Mucosa of rectum (tissue), 2 donors: ENCODE measurements around the gene TXNIP.

Experiments used
- H3K27ac ChIP-seq, 2 donors: one replicate each; pipeline ENCODE4 v1.7.0; 2013; ENCODE audit warnings: inconsistent platforms in 2 of 2, low read depth in 2 of 2, low read length in 2 of 2
- H3K27me3 ChIP-seq, 2 donors: one replicate each; pipeline ENCODE4 v1.7.0; 2013; ENCODE audit warnings: low read length in 2 of 2; ENCODE audit not compliant: control insufficient read depth in 2 of 2, insufficient read depth in 2 of 2
- H3K36me3 ChIP-seq, 2 donors: one replicate each; pipeline ENCODE4 v1.7.0; 2013; ENCODE audit warnings: low read length in 2 of 2; ENCODE audit not compliant: control insufficient read depth in 2 of 2, insufficient read depth in 2 of 2
- H3K4me1 ChIP-seq, 2 donors: one replicate each; pipeline ENCODE4 v1.7.0; 2013; ENCODE audit warnings: low read length in 2 of 2, mild to moderate bottlenecking in 1 of 2; ENCODE audit not compliant: control insufficient read depth in 2 of 2, insufficient read depth in 2 of 2
- H3K4me3 ChIP-seq, 2 donors: one replicate each; pipeline ENCODE4 v1.7.0; 2013; ENCODE audit warnings: low read length in 2 of 2
- H3K9ac ChIP-seq, 2 donors: one replicate each; pipeline ENCODE4 v1.7.0; 2013; ENCODE audit warnings: low read length in 2 of 2, low read depth in 1 of 2, mild to moderate bottlenecking in 1 of 2
- H3K9me3 ChIP-seq, 2 donors: one replicate each; pipeline ENCODE4 v1.7.0; 2013; ENCODE audit warnings: low read length in 2 of 2; ENCODE audit not compliant: control insufficient read depth in 2 of 2
- donor health status: healthy.
- donor health status: Normal muscosa, but diverticular disease.

Gene TXNIP

DNA sequence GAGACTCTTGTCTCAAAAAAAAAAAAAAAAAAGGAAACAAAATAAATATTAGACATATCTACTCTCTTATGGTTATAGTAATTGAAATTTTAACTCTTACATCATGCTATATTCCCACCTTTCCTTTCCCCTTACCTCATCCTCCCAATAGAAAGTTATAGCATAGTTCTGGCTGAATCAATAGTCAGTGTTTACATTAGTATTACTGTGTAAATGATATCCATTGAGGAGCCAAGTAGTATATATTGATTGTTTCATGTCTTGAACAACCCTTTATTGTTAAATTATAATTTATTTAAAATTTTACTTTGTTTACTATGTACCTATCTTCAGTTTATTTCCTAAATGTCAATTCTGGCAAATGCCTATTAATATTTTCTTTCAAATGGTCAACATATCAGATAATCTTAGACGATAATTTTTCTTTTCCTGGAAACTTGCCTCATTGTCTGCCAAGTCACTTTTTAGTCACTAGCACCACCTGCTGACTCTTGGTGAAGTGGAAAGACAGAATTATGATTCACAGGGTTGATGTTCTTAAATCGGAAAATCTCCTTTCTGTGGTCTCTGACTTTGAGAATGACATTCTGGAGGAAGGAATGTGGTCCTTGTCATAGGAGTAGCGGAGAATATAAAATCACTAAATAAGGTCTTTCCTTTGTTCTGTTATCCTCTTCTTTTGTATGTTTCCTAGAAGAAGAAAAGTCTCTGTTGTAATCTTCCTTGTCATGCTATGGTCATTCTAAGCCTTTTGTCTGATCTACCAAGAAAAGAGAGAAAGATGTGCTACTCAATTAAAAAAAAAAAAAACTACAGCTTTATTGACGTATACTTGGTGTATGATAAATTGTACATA lies 16.6 kb upstream of the TXNIP start:
- no peak overlapping the region for H3K27ac ChIP-seq

DNA sequence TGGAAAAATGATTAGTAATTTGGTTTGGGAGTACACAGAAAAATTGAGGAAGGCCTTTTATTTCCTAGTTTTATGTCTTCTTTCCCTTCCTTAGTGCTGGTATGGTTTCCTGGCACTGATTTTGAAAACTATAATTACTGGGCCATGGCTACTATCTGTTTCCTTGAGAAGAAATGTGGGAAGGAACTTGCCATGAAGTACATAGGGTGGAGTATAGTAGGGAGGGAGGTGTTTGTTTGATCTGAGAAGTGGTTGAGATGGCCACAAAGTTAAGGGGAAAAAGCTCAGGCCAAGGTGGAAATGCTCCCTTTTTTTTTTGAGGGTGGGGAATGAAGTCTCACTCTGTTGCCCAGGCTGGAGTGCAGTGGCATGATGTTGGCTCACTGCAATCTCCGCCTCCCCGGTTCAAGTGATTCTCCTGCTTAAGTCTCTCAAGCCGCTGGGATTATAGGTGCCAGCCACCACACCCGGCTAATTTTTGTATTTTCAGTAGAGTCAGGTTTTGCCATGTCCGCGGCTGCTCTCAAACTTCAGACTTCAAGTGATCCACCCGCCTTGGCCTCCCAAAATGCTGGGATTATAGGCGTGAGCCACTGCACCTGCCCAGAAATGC lies 13.9 kb upstream of the TXNIP start:
- no peaks in the 10 kb centered on the region for H3K36me3 ChIP-seq
- no peaks in the 10 kb centered on the region for H3K9me3 ChIP-seq
- H3K4me3 ChIP-seq: no peak overlapping the region
- peak overlapping the region; percentile 7 to 32 for H3K27ac ChIP-seq
- peak overlapping the region in 1 of 2 donors; percentile 27 for H3K9ac ChIP-seq
- H3K4me1 ChIP-seq: peaks cover 0 to 11% of the 10 kb centered on the region in 2 donors
- peaks cover 0 to 5% of the 10 kb centered on the region in 2 donors for H3K27me3 ChIP-seq

More for the DNA sequence above, 16.6 kb upstream of the TXNIP start:
- H3K9me3 ChIP-seq: no peaks in the 10 kb centered on the region
- H3K4me3 ChIP-seq: no peak overlapping the region
- peaks cover 0 to 6% of the 10 kb centered on the region in 2 donors for H3K4me1 ChIP-seq
- peaks cover 3 to 7% of the 10 kb centered on the region in 2 donors for H3K27me3 ChIP-seq
- H3K36me3 ChIP-seq: no peaks in the 10 kb centered on the region
- no peak overlapping the region for H3K9ac ChIP-seq

- H3K9me3 ChIP-seq: no peaks in the 10 kb centered on the region
- H3K36me3 ChIP-seq: no peaks in the 10 kb centered on the region
- H3K27me3 ChIP-seq: no peaks in the 10 kb centered on the region
- no peak overlapping the region for H3K4me3 ChIP-seq
- H3K27ac ChIP-seq: peak overlapping the region; percentile 2 to 61
- peaks cover 0 to 9% of the 10 kb centered on the region in 2 donors for H3K4me1 ChIP-seq
- H3K9ac ChIP-seq: peak overlapping the region in 1 of 2 donors; percentile 24
Measured at GRCh38 chr1:146007489-146008133, 11.2 kb upstream of the TXNIP start.

- Histone ChIP-seq H3K27me3 (no peaks in the 10 kb centered on the region), H3K9ac (no peak overlapping the region), H3K27ac (no peak overlapping the region), H3K36me3 (no peaks in the 10 kb centered on the region), H3K9me3 (no peaks in the 10 kb centered on the region), H3K4me1 (peaks cover 24 to 38% of the 10 kb centered on the region in 2 donors), H3K4me3 (no peak overlapping the region)
Measured at GRCh38 chr1:146001709-146002108, 5.3 kb upstream of the TXNIP start.

GRCh38 chr1:145999321-146000024 lies 3.1 kb upstream of the TXNIP start:
- H3K9ac ChIP-seq: peak overlapping the region; percentile 44 to 72
- H3K27me3 ChIP-seq: no peaks in the 10 kb centered on the region
- peaks cover 26 to 38% of the 10 kb centered on the region in 2 donors for H3K4me1 ChIP-seq
- H3K27ac ChIP-seq: peak overlapping the region; percentile 99
- H3K9me3 ChIP-seq: no peaks in the 10 kb centered on the region
- peak overlapping the region; percentile 47 to 62 for H3K4me3 ChIP-seq
- H3K36me3 ChIP-seq: peaks cover 11 to 15% of the 10 kb centered on the region in 2 donors

DNA sequence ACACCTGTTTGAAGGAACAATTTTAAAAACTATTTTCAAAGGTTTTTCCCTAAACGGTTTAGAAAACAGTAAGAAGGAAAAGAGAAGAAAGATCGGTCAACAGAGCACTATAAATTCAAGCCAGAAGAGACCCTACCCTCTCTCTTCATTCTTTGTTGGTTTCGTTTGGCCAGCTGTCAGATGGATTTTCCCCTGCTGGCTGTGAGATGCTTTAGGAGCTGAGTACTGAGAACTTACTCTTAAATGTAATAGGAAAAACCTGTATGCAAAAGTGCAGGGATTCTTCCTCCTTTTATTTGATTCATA lies 1.3 kb upstream of the TXNIP start:
- peak overlapping the region; percentile 99 for H3K27ac ChIP-seq
- peak overlapping the region; percentile 98 to 100 for H3K4me3 ChIP-seq
- H3K9me3 ChIP-seq: no peaks in the 10 kb centered on the region
- H3K36me3 ChIP-seq: peaks cover 29 to 33% of the 10 kb centered on the region in 2 donors
- H3K9ac ChIP-seq: peak overlapping the region; percentile 95 to 100
- H3K27me3 ChIP-seq: no peaks in the 10 kb centered on the region
- H3K4me1 ChIP-seq: peaks cover 42 to 50% of the 10 kb centered on the region in 2 donors

- Histone ChIP-seq H3K36me3 (peaks cover 34 to 38% of the 10 kb centered on the region in 2 donors), H3K4me3 (peak overlapping the region; percentile 98 to 100), H3K27me3 (no peaks in the 10 kb centered on the region), H3K9ac (peak overlapping the region; percentile 95 to 100), H3K4me1 (peaks cover 48 to 55% of the 10 kb centered on the region in 2 donors), H3K27ac (peak overlapping the region; percentile 99), H3K9me3 (no peaks in the 10 kb centered on the region)
Measured at GRCh38 chr1:145997016-145997717, 788 bp upstream of the TXNIP start.

GRCh38 chr1:145995964-145996432 lies 381 bp downstream of the TXNIP start:
- peak overlapping the region; percentile 94 to 100 for H3K9ac ChIP-seq
- H3K9me3 ChIP-seq: no peaks in the 10 kb centered on the region
- peaks cover 51 to 59% of the 10 kb centered on the region in 2 donors for H3K4me1 ChIP-seq
- H3K27me3 ChIP-seq: no peaks in the 10 kb centered on the region
- peaks cover 36 to 40% of the 10 kb centered on the region in 2 donors for H3K36me3 ChIP-seq
- peak overlapping the region; percentile 98 to 100 for H3K4me3 ChIP-seq
- H3K27ac ChIP-seq: peak overlapping the region; percentile 95 to 99

DNA sequence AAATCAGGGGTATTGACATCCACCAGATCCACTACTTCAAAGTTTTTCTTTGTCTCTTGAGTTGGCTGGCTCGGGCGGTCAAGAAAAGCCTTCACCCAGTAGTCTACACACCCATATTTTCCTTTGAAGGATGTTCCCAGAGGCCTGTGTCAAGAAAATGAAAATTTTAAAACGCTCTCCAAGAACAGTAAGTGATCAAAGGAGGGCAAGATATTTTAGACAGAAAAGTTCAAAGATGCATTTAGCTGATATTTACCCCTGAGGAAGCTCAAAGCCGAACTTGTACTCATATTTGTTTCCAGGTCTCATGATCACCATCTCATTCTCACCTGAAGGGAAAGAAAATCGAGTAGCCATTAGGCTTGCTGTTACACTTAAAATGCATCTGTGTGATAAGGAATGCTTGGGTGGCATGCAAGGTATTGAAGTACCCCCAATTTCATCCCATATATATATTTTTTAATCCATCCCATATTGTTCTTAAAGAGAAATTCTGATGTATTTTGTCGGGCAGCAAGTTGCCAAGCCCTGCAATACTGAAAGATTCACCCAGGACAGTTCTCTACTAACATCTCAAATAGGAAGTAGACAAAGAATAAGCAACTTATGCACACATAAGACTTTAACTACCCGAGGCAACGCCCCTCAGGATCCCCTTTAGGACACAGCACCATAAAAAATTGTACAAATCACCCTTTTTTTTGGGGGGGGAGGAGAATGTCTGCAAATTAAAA lies 1.1 kb downstream of the TXNIP start:
- Histone ChIP-seq H3K9me3 (no peaks in the 10 kb centered on the region), H3K27ac (peak overlapping the region; percentile 95 to 99), H3K4me3 (peak overlapping the region; percentile 98 to 100), H3K36me3 (peaks cover 36 to 40% of the 10 kb centered on the region in 2 donors), H3K9ac (peak overlapping the region; percentile 94 to 100), H3K27me3 (no peaks in the 10 kb centered on the region), H3K4me1 (peaks cover 51 to 58% of the 10 kb centered on the region in 2 donors)
